Astrocyte of the spinal cord (primary cell): Measurements from ENCODE around the gene FAF1.

Source experiments
- DNase-seq: peaks from one replicate; pipeline ENCODE4 v3.0.0; 2011; ENCODE audit warnings: low read depth, low spot score
- H3K4me3 ChIP-seq: 2 replicates; pipeline ENCODE4 v1.5.1; 2011; ENCODE audit warnings: low read depth, mild to moderate bottlenecking, low read length, moderate library complexity
- CTCF ChIP-seq: IDR thresholded peaks from 2 replicates; pipeline ENCODE4 v1.5.1; 2012; ENCODE audit warnings: low read depth, mild to moderate bottlenecking, low read length, inconsistent platforms
- in situ Hi-C: cut with HindIII; loops from 2 replicates; pipeline ENCODE4 v1.10.0; 2017; ENCODE audit warnings: low sequenced_read_pairs

Gene FAF1

GRCh38 chr1:50995651-50996050 lies 35.6 kb upstream of the FAF1 start:
- in situ Hi-C loops: no loop called here

GRCh38 chr1:50994997-50995396 lies 34.9 kb upstream of the FAF1 start:
- DNase-seq: no peak
- TF ChIP-seq CTCF: no peak
- in situ Hi-C loops: no loop called here
- no peak overlapping the region for H3K4me3 ChIP-seq

More at GRCh38 chr1:50995651-50996050, 35.6 kb upstream of the FAF1 start:
- no peak for TF ChIP-seq CTCF
- H3K4me3 ChIP-seq: no peak overlapping the region
- DNase-seq: no peak

- TF ChIP-seq CTCF: no peak
- in situ Hi-C loops: no loop called here
- DNase-seq: no peak
- H3K4me3 ChIP-seq: no peak overlapping the region
These were observed 33.6 kb upstream of the FAF1 start for GRCh38 chr1:50993645-50994044.

GRCh38 chr1:50992532-50993318 lies 32.7 kb upstream of the FAF1 start:
- TF ChIP-seq CTCF: no peak
- in situ Hi-C loops: no loop called here
- H3K4me3 ChIP-seq: no peak overlapping the region
- no peak for DNase-seq

GRCh38 chr1:50989694-50990093 lies 29.6 kb upstream of the FAF1 start:
- no peak for TF ChIP-seq CTCF
- in situ Hi-C loops: no loop called here
- DNase-seq: no peak
- H3K4me3 ChIP-seq: no peak overlapping the region

GRCh38 chr1:50986653-50987052 lies 26.6 kb upstream of the FAF1 start:
- no peak for DNase-seq
- TF ChIP-seq CTCF: no peak
- in situ Hi-C loops: no loop called here
- no peak overlapping the region for H3K4me3 ChIP-seq
